ENCODE data around the gene SLC5A5. TPM values are rescaled to one million over a fixed set of nuclear protein-coding genes. Genes with fewer than 3 reads are reported as not detected.

The SLC5A5 gene
- 1 to 10 TPM in 1 of 2 donors, not detected in 1; 1.2 TPM for total RNA-seq

- H3K27ac ChIP-seq, result no peak within 1 kb of the TSS
- WGBS, result 2% methylated on average over 26 of the region's 26 CpGs
These were observed at the start of gene SLC5A5 for GRCh38 chr19:17871878-17872250. TSS of gene SLC5A5 (plus strand) at chr19:17871945. CDS start at chr19:17872320, 375 bp downstream.

DNA sequence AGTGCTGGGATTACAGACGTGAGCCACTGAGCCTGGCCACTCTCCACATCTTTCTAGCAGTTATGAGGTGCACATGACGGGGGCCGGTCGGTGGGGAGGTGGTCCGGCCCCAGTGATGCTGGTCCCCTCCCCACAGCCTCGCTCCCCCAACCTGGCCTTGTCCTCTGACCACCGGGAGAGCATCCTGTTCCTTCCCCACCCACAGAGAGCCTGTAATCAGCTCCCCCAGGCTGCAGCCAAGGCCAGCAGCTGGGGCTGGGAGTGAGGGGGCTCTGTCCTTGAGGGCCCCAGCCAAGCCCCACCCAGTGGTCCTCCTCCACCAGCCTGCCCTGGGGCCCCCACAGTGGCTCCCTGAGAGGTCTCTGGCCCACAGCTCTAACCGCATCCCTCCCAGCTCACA is 47.4 kb upstream of the SLC5A5 start:
- Histone ChIP-seq H3K4me3 (no peak overlapping the region), H3K36me3 (no peaks in the 10 kb centered on the region), H3K4me1 (replicated peaks) (no peaks in the 10 kb centered on the region), H3K9me3 (no peaks in the 10 kb centered on the region), H3K27me3 (replicated peaks; ENCODE audit: insufficient read depth) (no peaks in the 10 kb centered on the region), H3K27ac (no peak overlapping the region)
- intact Hi-C loops (cut with DNase I), result no loop called here
- TF ChIP-seq CTCF (IDR thresholded peaks at IDR 0.05) (no peak), POLR2A (IDR thresholded peaks at IDR 0.05) (no peak), POLR2AphosphoS5 (IDR thresholded peaks at IDR 0.05) (no peak)
- no peak for DNase-seq (ENCODE audit: low spot score)
- WGBS, result 61% methylated on average over 8 of the region's 8 CpGs

More at GRCh38 chr19:17871878-17872250, at the start of gene SLC5A5:
- Histone ChIP-seq H3K27me3 (replicated peaks; ENCODE audit: insufficient read depth) (peaks cover 34% of the 10 kb centered on the region), H3K9me3 (no peaks in the 10 kb centered on the region), H3K4me1 (replicated peaks) (no peaks in the 10 kb centered on the region), H3K36me3 (no peaks in the 10 kb centered on the region), H3K4me3 (no peak within 1 kb of the TSS)
- TF ChIP-seq POLR2AphosphoS5 (IDR thresholded peaks at IDR 0.05), result no peak
- no peak for TF ChIP-seq CTCF (IDR thresholded peaks at IDR 0.05)
- no peak for TF ChIP-seq POLR2A (IDR thresholded peaks at IDR 0.05)
- intact Hi-C loops (cut with DNase I), result no loop called here
- no peak for DNase-seq (ENCODE audit: low spot score)

- Histone ChIP-seq H3K36me3 (no peaks in the 10 kb centered on the region), H3K27ac (no peak overlapping the region), H3K9me3 (no peaks in the 10 kb centered on the region), H3K27me3 (replicated peaks; ENCODE audit: insufficient read depth) (no peaks in the 10 kb centered on the region), H3K4me3 (no peak overlapping the region), H3K4me1 (replicated peaks) (no peaks in the 10 kb centered on the region)
- WGBS, result 86% methylated on average over 13 of the region's 13 CpGs
- TF ChIP-seq CTCF (IDR thresholded peaks at IDR 0.05) (no peak), POLR2AphosphoS5 (IDR thresholded peaks at IDR 0.05) (no peak), POLR2A (IDR thresholded peaks at IDR 0.05) (no peak)
- intact Hi-C loops (cut with DNase I), result no loop called here
- DNase-seq (ENCODE audit: low spot score), result no peak
These were observed 45.2 kb upstream of the SLC5A5 start for GRCh38 chr19:17826508-17827056.

GRCh38 chr19:17829855-17830566 is 41.7 kb upstream of the SLC5A5 start:
- Histone ChIP-seq H3K27me3 (replicated peaks; ENCODE audit: insufficient read depth) (no peaks in the 10 kb centered on the region), H3K4me3 (peak overlapping the region in 1 of 2 donors; percentile 10), H3K36me3 (no peaks in the 10 kb centered on the region), H3K27ac (no peak overlapping the region), H3K4me1 (replicated peaks) (no peaks in the 10 kb centered on the region), H3K9me3 (no peaks in the 10 kb centered on the region)
- 18% methylated on average over 29 of the region's 29 CpGs for WGBS
- intact Hi-C loops (cut with DNase I), result no loop called here
- DNase-seq (ENCODE audit: low spot score), result no peak
- TF ChIP-seq POLR2AphosphoS5 (IDR thresholded peaks at IDR 0.05) (no peak), POLR2A (IDR thresholded peaks at IDR 0.05) (no peak), CTCF (IDR thresholded peaks at IDR 0.05) (no peak)

Measured in prostate gland (tissue), 2 donors.